Neural progenitor cell (in vitro differentiated cells): ENCODE results near the gene NEGR1. TPM values are rescaled to one million over a fixed set of nuclear protein-coding genes. Genes with fewer than 3 reads are reported as not detected.

Source experiments
- DNase-seq: peaks from one replicate; pipeline ENCODE4 v3.0.0-alpha.2; 2016; ENCODE audit warnings: low spot score
- H2AFZ ChIP-seq: fragments of 200-600 bp; sonication (generic); replicated peaks from 2 replicates; pipeline ENCODE4 v1.6.1; 2016; ENCODE audit warnings: antibody characterized with exemption
- H3F3A ChIP-seq: fragments of 200-600 bp; sonication (generic); 2 replicates; pipeline ENCODE4 v1.6.1; 2016; ENCODE audit warnings: antibody characterized with exemption, low read depth
- H3K27ac ChIP-seq: fragments of 200-600 bp; sonication (generic); 2 replicates; pipeline ENCODE4 v1.5.1; 2016; ENCODE audit warnings: mild to moderate bottlenecking
- H3K27me3 ChIP-seq: fragments of 200-600 bp; sonication (generic); 2 replicates; pipeline ENCODE4 v1.6.1; 2016; ENCODE audit warnings: mild to moderate bottlenecking, moderate library complexity
- H3K36me3 ChIP-seq: fragments of 200-600 bp; sonication (generic); 2 replicates; pipeline ENCODE4 v1.5.1; 2016
- H3K4me1 ChIP-seq: fragments of 200-600 bp; sonication (generic); 2 replicates; pipeline ENCODE4 v1.6.1; 2016; ENCODE audit warnings: mixed run types
- H3K4me2 ChIP-seq: fragments of 200-600 bp; sonication (generic); 2 replicates; pipeline ENCODE4 v1.6.1; 2016
- H3K4me3 ChIP-seq: fragments of 200-600 bp; sonication (generic); 2 replicates; pipeline ENCODE4 v1.5.1; 2016
- H3K79me2 ChIP-seq: fragments of 200-600 bp; sonication (generic); 2 replicates; pipeline ENCODE4 v1.6.1; 2016; ENCODE audit warnings: low read depth
- H3K9ac ChIP-seq: fragments of 200-600 bp; sonication (generic); 2 replicates; pipeline ENCODE4 v1.6.1; 2016
- H3K9me3 ChIP-seq: fragments of 200-600 bp; sonication (generic); 2 replicates; pipeline ENCODE4 v1.5.1; 2016; ENCODE audit warnings: low read depth
- H4K20me1 ChIP-seq: fragments of 200-600 bp; sonication (generic); 2 replicates; pipeline ENCODE4 v1.6.1; 2016; ENCODE audit warnings: low read depth
- H3K27ac Mint-ChIP-seq: 3 replicates; pipeline ENCODE4 v1.8.0; 2021; ENCODE audit warnings: mixed read lengths
- H3K27me3 Mint-ChIP-seq: 2 replicates; pipeline ENCODE4 v1.8.0; 2022; ENCODE audit warnings: low read depth, mild to moderate bottlenecking, inconsistent platforms, moderate library complexity, mixed read lengths; ENCODE audit not compliant: insufficient read depth
- H3K36me3 Mint-ChIP-seq: 3 replicates; pipeline ENCODE4 v1.8.0; 2021; ENCODE audit warnings: mixed read lengths
- H3K4me1 Mint-ChIP-seq: 3 replicates; pipeline ENCODE4 v1.8.0; 2021; ENCODE audit warnings: mixed read lengths
- H3K4me3 Mint-ChIP-seq: 3 replicates; pipeline ENCODE4 v1.8.0; 2021; ENCODE audit warnings: mild to moderate bottlenecking, moderate library complexity, mixed read lengths
- H3K9me3 Mint-ChIP-seq: 3 replicates; pipeline ENCODE4 v1.8.0; 2020; ENCODE audit warnings: mixed read lengths
- CTCF ChIP-seq: fragments of 200-600 bp; sonication (generic); IDR thresholded peaks from 2 replicates; pipeline ENCODE4 v1.5.1; 2017; ENCODE audit warnings: antibody characterized with exemption, mild to moderate bottlenecking
- EZH2 ChIP-seq: fragments of 200-600 bp; sonication (generic); IDR thresholded peaks from 2 replicates; pipeline ENCODE4 v1.6.1; 2017; ENCODE audit warnings: antibody characterized with exemption, mild to moderate bottlenecking, moderate library complexity
- EZH2phosphoT487 ChIP-seq: fragments of 200-600 bp; sonication (generic); IDR thresholded peaks from 2 replicates; pipeline ENCODE4 v1.6.1; 2017; ENCODE audit warnings: antibody characterized with exemption
- total RNA-seq: library from RNA; depleted of rRNA; stranded (reverse); fragments of >200 nt; gene quantifications from 2 replicates; pipeline ENCODE4 v1.2.3, GENCODE V29; 2015; ENCODE audit warnings: low replicate concordance

NEGR1 gene
- total RNA-seq, 1 donor from 2014 or later, result 0.62 TPM

- TF ChIP-seq CTCF (no peak), EZH2 (no peak), EZH2phosphoT487 (no peak)
- DNase-seq, result no peak
- H3K9me3 Mint-ChIP-seq, result no peaks in the 10 kb centered on the region
- Histone ChIP-seq H3K4me3 (no peak overlapping the region), H3K27me3 (no peaks in the 10 kb centered on the region), H2AFZ (no peak overlapping the region), H3K27ac (no peak overlapping the region), H3F3A (no peaks in the 10 kb centered on the region), H3K9ac (no peak overlapping the region), H3K36me3 (no peaks in the 10 kb centered on the region), H3K79me2 (no peaks in the 10 kb centered on the region), H4K20me1 (no peaks in the 10 kb centered on the region), H3K9me3 (no peaks in the 10 kb centered on the region), H3K4me1 (no peaks in the 10 kb centered on the region), H3K4me2 (no peak overlapping the region)
- H3K27me3 Mint-ChIP-seq, result no peaks in the 10 kb centered on the region
- H3K27ac Mint-ChIP-seq, result no peak overlapping the region
- no peak overlapping the region for H3K4me3 Mint-ChIP-seq
- no peaks in the 10 kb centered on the region for H3K36me3 Mint-ChIP-seq
- H3K4me1 Mint-ChIP-seq, result peaks cover 5% of the 10 kb centered on the region
Measured at GRCh38 chr1:72109916-72110315, 172.4 kb downstream of the NEGR1 start.

- no peak overlapping the region for H3K4me2 ChIP-seq
- H3K9me3 Mint-ChIP-seq, result no peaks in the 10 kb centered on the region
- no peaks in the 10 kb centered on the region for H3F3A ChIP-seq
- H3K27ac ChIP-seq, result no peak overlapping the region
- no peak for TF ChIP-seq EZH2phosphoT487
- no peak for TF ChIP-seq CTCF
- no peak for TF ChIP-seq EZH2
- no peaks in the 10 kb centered on the region for H3K27me3 ChIP-seq
- peaks cover 2% of the 10 kb centered on the region for H3K27me3 Mint-ChIP-seq
- no peaks in the 10 kb centered on the region for H3K79me2 ChIP-seq
- H3K36me3 ChIP-seq, result no peaks in the 10 kb centered on the region
- no peaks in the 10 kb centered on the region for H3K4me1 ChIP-seq
- H3K36me3 Mint-ChIP-seq, result no peaks in the 10 kb centered on the region
- no peak for DNase-seq
- H3K4me1 Mint-ChIP-seq, result peaks cover 6% of the 10 kb centered on the region
- no peak overlapping the region for H3K9ac ChIP-seq
- H3K4me3 ChIP-seq, result no peak overlapping the region
- no peak overlapping the region for H2AFZ ChIP-seq
- no peaks in the 10 kb centered on the region for H4K20me1 ChIP-seq
- no peak overlapping the region for H3K4me3 Mint-ChIP-seq
- no peaks in the 10 kb centered on the region for H3K9me3 ChIP-seq
- H3K27ac Mint-ChIP-seq, result no peak overlapping the region
Measured at GRCh38 chr1:72105201-72105600, 177.1 kb downstream of the NEGR1 start.

- Mint-ChIP-seq H3K27ac (no peak overlapping the region), H3K4me1 (peaks cover 6% of the 10 kb centered on the region), H3K27me3 (peaks cover 2% of the 10 kb centered on the region), H3K9me3 (no peaks in the 10 kb centered on the region), H3K4me3 (no peak overlapping the region), H3K36me3 (no peaks in the 10 kb centered on the region)
- H4K20me1 ChIP-seq, result no peaks in the 10 kb centered on the region
- DNase-seq, result no peak
- no peaks in the 10 kb centered on the region for H3K4me1 ChIP-seq
- no peaks in the 10 kb centered on the region for H3K27me3 ChIP-seq
- no peak overlapping the region for H3K4me3 ChIP-seq
- TF ChIP-seq EZH2 (no peak), CTCF (no peak), EZH2phosphoT487 (no peak)
- H3K4me2 ChIP-seq, result no peak overlapping the region
- no peak overlapping the region for H2AFZ ChIP-seq
- H3K27ac ChIP-seq, result no peak overlapping the region
- no peaks in the 10 kb centered on the region for H3K9me3 ChIP-seq
- no peaks in the 10 kb centered on the region for H3K79me2 ChIP-seq
- no peak overlapping the region for H3K9ac ChIP-seq
- no peaks in the 10 kb centered on the region for H3F3A ChIP-seq
- no peaks in the 10 kb centered on the region for H3K36me3 ChIP-seq
Measured at GRCh38 chr1:72101840-72102632, 180.3 kb downstream of the NEGR1 start.
